ENCODE data around the gene PKDCC. TPM values are rescaled to one million over a fixed set of nuclear protein-coding genes. Genes with fewer than 3 reads are reported as not detected.
A peak's percentile ranks its signal among the peaks of the same experiment; 100 is the strongest.

PKDCC gene
- total and polyA plus RNA-seq, 10 of the 15 experiments (the other 5 are each of a cell fraction or from before 2014, with no cell fraction given): 0.13 to 10.2 (median 2.3) TPM

- POLR2A ChIA-PET: no interaction called here
- Histone ChIP-seq H3K27ac (ENCODE audit: control insufficient read depth, insufficient read depth) (peak overlapping the region; percentile 51), H3K4me3 (no peak overlapping the region), H3K9me3 (replicated peaks; ENCODE audit: control insufficient read depth, insufficient read depth, low read length) (no peaks in the 10 kb centered on the region; the same call in 1 of the 3 replicates), H4K20me1 (ENCODE audit: control insufficient read depth, insufficient read depth) (no peaks in the 10 kb centered on the region), H3K27me3 (replicated peaks in 1 of 2; ENCODE audit: control insufficient read depth in 2 of 2, insufficient read depth in 2 of 2, low read length in 1 of 2) (no peaks in the 10 kb centered on the region; a peak in 2 of 4 replicates), H3K9ac (ENCODE audit: control insufficient read depth, insufficient read depth, low read length) (peak overlapping the region; percentile 34; the same call in 1 of the 2 replicates), H3K4me2 (ENCODE audit: control insufficient read depth, insufficient read depth) (peak overlapping the region; percentile 89), H3K36me3 (ENCODE audit: control insufficient read depth in 2 of 2, insufficient read depth in 2 of 2, low read length in 1 of 2) (no peaks in the 10 kb centered on the region), H3K79me2 (ENCODE audit: control insufficient read depth, insufficient read depth, low read length) (no peaks in the 10 kb centered on the region), H3K4me1 (ENCODE audit: control insufficient read depth, insufficient read depth, low read length) (peaks cover 40% of the 10 kb centered on the region), H2AFZ (ENCODE audit: control insufficient read depth, low read depth, low read length) (peak overlapping the region; percentile 42)
- SMC1A ChIA-PET (ENCODE audit: uncharacterized antibody, unreplicated experiment): interaction anchor here (0.7 to 1.1 kb wide), 2 partner anchors 9 to 25 kb away, joined by 3 read pairs; no protein-coding TSS in a partner anchor
- in situ Hi-C loops (cut with MboI): no loop called here
- intact Hi-C loops (cut with micrococcal nuclease; ENCODE audit: unreplicated experiment): no loop called here
- DNase-seq (ENCODE audit: low read depth, low spot score) (peak; percentile 66), FAIRE-seq (no peak), ATAC-seq (peak; percentile 75)
- RAD21 ChIA-PET (ENCODE audit: unreplicated experiment): interaction anchor here (0.5 to 0.9 kb wide), 2 partner anchors 147 to 159 kb away, joined by 3 to 4 read pairs; no protein-coding TSS in a partner anchor
- CTCF ChIA-PET: interaction anchor here (0.6 to 1.9 kb wide), 4 partner anchors 58 to 322 kb away, joined by 3 to 8 read pairs (median 6); no protein-coding TSS in a partner anchor
- BruUV-seq (replicated peaks): no TSS peak
- 3% methylated on average over 8 of the region's 8 CpGs for WGBS (ENCODE audit: insufficient coverage, insufficient replicate concordance, low lambda C conversion rate, missing lambda C conversion rate)
- TF ChIP-seq ATF7 (IDR thresholded peaks at IDR 0.05; ENCODE audit: low read depth) (peak; percentile 27; the same call in 1 of the 2 replicates), IRF3 (IDR thresholded peaks at IDR 0.05) (no peak), DPF2 (IDR thresholded peaks at IDR 0.05) (no peak), TBL1XR1 (IDR thresholded peaks at IDR 0.05; ENCODE audit: low read depth, low read length) (peak; percentile 75; the same call in 1 of the 2 replicates), PAX5 (IDR thresholded peaks at IDR 0.05; ENCODE audit: borderline replicate concordance, low read depth, low read length) (no peak; the same call in 1 of the 2 replicates), USF2 (IDR thresholded peaks at IDR 0.05; ENCODE audit: borderline replicate concordance, low read depth, low read length) (no peak), ZSCAN29 (IDR thresholded peaks at IDR 0.05) (no peak), E2F8 (IDR thresholded peaks at IDR 0.05; ENCODE audit: low read depth, partially characterized antibody) (no peak), NR2F1 (conservative IDR thresholded peaks at IDR 0.05) (no peak), IRF4 (IDR thresholded peaks at IDR 0.05; ENCODE audit: low read depth, low read length) (no peak), HCFC1 (IDR thresholded peaks at IDR 0.05; ENCODE audit: low read length) (no peak), ZBED1 (IDR thresholded peaks at IDR 0.05; ENCODE audit: borderline replicate concordance) (peak; percentile 85; the same call in 1 of the 2 replicates), IRF5 (IDR thresholded peaks at IDR 0.05; ENCODE audit: borderline replicate concordance) (no peak), E2F4 (IDR thresholded peaks at IDR 0.05; ENCODE audit: low read depth, low read length) (no peak), ATF2 (IDR thresholded peaks at IDR 0.05; ENCODE audit: low read length) (peak; percentile 92; the same call in 1 of the 2 replicates), JUNB (IDR thresholded peaks at IDR 0.05) (peak; percentile 58; the same call in 1 of the 2 replicates)
Observed at GRCh38 chr2:42028571-42029148, 19.2 kb upstream of the PKDCC start.
